Measurements from ENCODE around the gene TIFAB. TPM values are rescaled to one million over a fixed set of nuclear protein-coding genes. Genes with fewer than 3 reads are reported as not detected.

Gene TIFAB
- total RNA-seq, 1 donor from 2014 or later = not detected

- H3K27me3 Mint-ChIP-seq (ENCODE audit: low read depth, unreplicated experiment) = peaks cover 2% of the 10 kb centered on the region
These were observed 7.8 kb downstream of the TIFAB start for GRCh38 chr5:135444360-135444759.

GRCh38 chr5:135443161-135443960 lies 8.8 kb downstream of the TIFAB start:
- Histone ChIP-seq H3K9ac (ENCODE audit: low read length) (no peak overlapping the region), H3K4me1 (ENCODE audit: insufficient read depth, low read length) (peaks cover 6% of the 10 kb centered on the region), H2AFZ (ENCODE audit: low read depth, low read length) (no peak overlapping the region), H3K9me3 (ENCODE audit: insufficient read depth, low read depth, low read length) (peaks cover 2% of the 10 kb centered on the region), H3K36me3 (ENCODE audit: insufficient read depth, low read length) (no peaks in the 10 kb centered on the region), H3K4me2 (ENCODE audit: low read length) (no peak overlapping the region), H3K79me2 (ENCODE audit: insufficient read depth, low read length) (no peaks in the 10 kb centered on the region), H4K20me1 (ENCODE audit: insufficient read depth, low read length) (no peaks in the 10 kb centered on the region), H3K27ac (ENCODE audit: low read depth, low read length) (no peak overlapping the region), H3K27me3 (ENCODE audit: insufficient read depth, low read length) (peaks cover 7% of the 10 kb centered on the region), H3K4me3 (ENCODE audit: insufficient read depth, low read depth, low read length) (no peak overlapping the region)
- no peak overlapping the region for H3K4me3 Mint-ChIP-seq (ENCODE audit: unreplicated experiment)
- H3K9me3 Mint-ChIP-seq (ENCODE audit: unreplicated experiment) = peaks cover 2% of the 10 kb centered on the region
- no peak for TF ChIP-seq CTCF (IDR thresholded peaks at IDR 0.05; ENCODE audit: insufficient read depth, low read depth, low read length)
- no peak for TF ChIP-seq EZH2 (IDR thresholded peaks at IDR 0.05; ENCODE audit: insufficient read depth, low read length)
- no peak for DNase-seq (ENCODE audit: low read depth)
- no peak for FAIRE-seq
- H3K4me1 Mint-ChIP-seq (ENCODE audit: low read depth, unreplicated experiment) = peaks cover 22% of the 10 kb centered on the region
- H3K27me3 Mint-ChIP-seq (ENCODE audit: low read depth, unreplicated experiment) = peaks cover 2% of the 10 kb centered on the region
- no peak overlapping the region for H3K27ac Mint-ChIP-seq (ENCODE audit: unreplicated experiment)
- H3K36me3 Mint-ChIP-seq (ENCODE audit: low read depth, unreplicated experiment) = no peaks in the 10 kb centered on the region

More at GRCh38 chr5:135444360-135444759, 7.8 kb downstream of the TIFAB start:
- Histone ChIP-seq H2AFZ (ENCODE audit: low read depth, low read length) (no peak overlapping the region), H3K9me3 (ENCODE audit: insufficient read depth, low read depth, low read length) (peaks cover 2% of the 10 kb centered on the region), H3K4me2 (ENCODE audit: low read length) (no peak overlapping the region), H3K27me3 (ENCODE audit: insufficient read depth, low read length) (peaks cover 11% of the 10 kb centered on the region), H3K79me2 (ENCODE audit: insufficient read depth, low read length) (no peaks in the 10 kb centered on the region), H3K9ac (ENCODE audit: low read length) (no peak overlapping the region), H3K4me3 (ENCODE audit: insufficient read depth, low read depth, low read length) (no peak overlapping the region), H4K20me1 (ENCODE audit: insufficient read depth, low read length) (no peaks in the 10 kb centered on the region), H3K27ac (ENCODE audit: low read depth, low read length) (no peak overlapping the region), H3K4me1 (ENCODE audit: insufficient read depth, low read length) (peaks cover 6% of the 10 kb centered on the region), H3K36me3 (ENCODE audit: insufficient read depth, low read length) (no peaks in the 10 kb centered on the region)
- H3K36me3 Mint-ChIP-seq (ENCODE audit: low read depth, unreplicated experiment) = no peaks in the 10 kb centered on the region
- DNase-seq (ENCODE audit: low read depth) (no peak), FAIRE-seq (no peak)
- no peak overlapping the region for H3K4me3 Mint-ChIP-seq (ENCODE audit: unreplicated experiment)
- H3K9me3 Mint-ChIP-seq (ENCODE audit: unreplicated experiment) = peaks cover 2% of the 10 kb centered on the region
- TF ChIP-seq EZH2 (IDR thresholded peaks at IDR 0.05; ENCODE audit: insufficient read depth, low read length) (no peak), CTCF (IDR thresholded peaks at IDR 0.05; ENCODE audit: insufficient read depth, low read depth, low read length) (no peak)
- H3K4me1 Mint-ChIP-seq (ENCODE audit: low read depth, unreplicated experiment) = peaks cover 24% of the 10 kb centered on the region
- H3K27ac Mint-ChIP-seq (ENCODE audit: unreplicated experiment) = no peak overlapping the region

Data from astrocyte (in vitro differentiated cells and primary cell).